Liver (tissue), 9 donors: ENCODE data around the gene UBA7. TPM values are rescaled to one million over a fixed set of nuclear protein-coding genes. Genes with fewer than 3 reads are reported as not detected.

Experiments
- DNase-seq: peaks from one replicate; pipeline ENCODE4 v3.0.0-alpha.2; 2017; ENCODE audit warnings: low spot score
- H3K27ac ChIP-seq, 2 donors: one replicate each; pipeline ENCODE4 v1.7.0; 2013; ENCODE audit warnings: inconsistent platforms in 2 of 2, low read length in 2 of 2, control low read depth in 1 of 2, low read depth in 1 of 2, mild to moderate bottlenecking in 1 of 2
- H3K27me3 ChIP-seq, 4 donors: one replicate each; pipeline versions ENCODE4 v1.6.1 to v1.7.0; 2013; ENCODE audit warnings: low read length in 3 of 4, inconsistent platforms in 1 of 4, mild to moderate bottlenecking in 1 of 4, moderate library complexity in 1 of 4; ENCODE audit not compliant: control insufficient read depth in 4 of 4, insufficient read depth in 4 of 4
- H3K36me3 ChIP-seq, 4 donors: one replicate each; pipeline versions ENCODE4 v1.6.1 to v1.7.0; 2013; ENCODE audit warnings: low read length in 3 of 4, mild to moderate bottlenecking in 3 of 4, low read depth in 1 of 4, moderate library complexity in 1 of 4; ENCODE audit not compliant: control insufficient read depth in 4 of 4, insufficient read depth in 3 of 4
- H3K4me1 ChIP-seq, 4 donors: one replicate each; pipeline versions ENCODE4 v1.6.1 to v1.7.0; 2013; ENCODE audit warnings: low read length in 3 of 4, mild to moderate bottlenecking in 3 of 4, moderate library complexity in 1 of 4; ENCODE audit not compliant: control insufficient read depth in 4 of 4, insufficient read depth in 4 of 4
- H3K4me3 ChIP-seq, 3 donors: one replicate each; pipeline versions ENCODE4 v1.6.1 to v1.7.0; 2013; ENCODE audit warnings: low read length in 3 of 3, control low read depth in 1 of 3, low read depth in 1 of 3, mild to moderate bottlenecking in 1 of 3
- H3K9ac ChIP-seq, 2 donors: one replicate each; pipeline ENCODE4 v1.7.0; 2013; ENCODE audit warnings: low read length in 2 of 2, mild to moderate bottlenecking in 2 of 2, moderate library complexity in 2 of 2, control low read depth in 1 of 2, low read depth in 1 of 2
- H3K9me3 ChIP-seq, 4 donors: one replicate each; pipeline versions ENCODE4 v1.6.1 to v1.7.0; 2013; ENCODE audit warnings: low read length in 3 of 4; ENCODE audit not compliant: control insufficient read depth in 4 of 4
- EGR1 ChIP-seq, 2 donors: IDR thresholded peaks; 2 replicates each; pipeline ENCODE4 v1.6.1; 2016 to 2018; ENCODE audit warnings: antibody characterized with exemption in 2 of 2, low read depth in 2 of 2
- FOXA1 ChIP-seq: IDR thresholded peaks from 2 replicates; pipeline ENCODE4 v1.6.1; 2016; ENCODE audit warnings: antibody characterized with exemption
- FOXA2 ChIP-seq: IDR thresholded peaks from 2 replicates; pipeline ENCODE4 v1.6.1; 2016; ENCODE audit warnings: antibody characterized with exemption
- GABPA ChIP-seq, 2 donors: IDR thresholded peaks in 1 of 2; conservative IDR thresholded peaks in 1 of 2; 2 replicates each; pipeline ENCODE4 v1.6.1; 2016; ENCODE audit warnings: antibody characterized with exemption in 2 of 2, mild to moderate bottlenecking in 1 of 2, moderate library complexity in 1 of 2
- HNF4A ChIP-seq, 2 donors: conservative IDR thresholded peaks; 2 replicates each; pipeline ENCODE4 v1.6.1; 2016; ENCODE audit warnings: antibody characterized with exemption in 2 of 2, mild to moderate bottlenecking in 2 of 2
- HNF4G ChIP-seq: IDR thresholded peaks from 2 replicates; pipeline ENCODE4 v1.6.1; 2016; ENCODE audit warnings: antibody characterized with exemption
- NR2F2 ChIP-seq: IDR thresholded peaks from 2 replicates; pipeline ENCODE4 v1.6.1; 2016; ENCODE audit warnings: antibody characterized with exemption
- RXRA ChIP-seq, 2 donors: IDR thresholded peaks; 2 replicates each; pipeline ENCODE4 v1.6.1; 2017 to 2018; ENCODE audit warnings: antibody characterized with exemption in 2 of 2, mild to moderate bottlenecking in 1 of 2
- SP1 ChIP-seq: IDR thresholded peaks from 2 replicates; pipeline ENCODE4 v1.6.1; 2018; ENCODE audit warnings: antibody characterized with exemption, mild to moderate bottlenecking
- TAF1 ChIP-seq: conservative IDR thresholded peaks from 2 replicates; pipeline ENCODE4 v1.6.1; 2016; ENCODE audit warnings: antibody characterized with exemption, mild to moderate bottlenecking
- YY1 ChIP-seq: IDR thresholded peaks from 2 replicates; pipeline ENCODE4 v1.6.1; 2016; ENCODE audit warnings: antibody characterized with exemption, mild to moderate bottlenecking
- WGBS: extraction: QIAGEN DNeasy Blood & Tissue Kit; methylation state at CpG from one replicate; pipeline ENCODE4 v1.1.7; 2013; 5-methylcytosine and 5-hydroxymethylcytosine counted together
- polyA plus RNA-seq, 2 donors: library from polyadenylated mRNA; stranded (reverse) in 1 of 2; unstranded in 1 of 2; fragments of 200-250 nt in 1 of 2; fragments of >200 nt in 1 of 2; fragmentation: Nextera tagmentation in 1 of 2; extraction: Ambion mirVana in 1 of 2; gene quantifications; one replicate each; pipeline versions ENCODE4 v1.2.1 to v1.2.3, GENCODE V29; 2013 to 2015
- total RNA-seq, 2 donors: library from RNA; depleted of rRNA; stranded (reverse); fragments of >200 nt; gene quantifications; one replicate each; pipeline ENCODE4 v1.2.3, GENCODE V29; 2014
- TF ChIP-seq, protein P1 (sequence below): IDR thresholded peaks from 2 replicates; pipeline ENCODE4 v1.6.1; 2016; ENCODE audit warnings: antibody characterized with exemption
- TF ChIP-seq, protein P2 (sequence below): fragments of 150-350 bp; IDR thresholded peaks from 2 replicates; pipeline ENCODE4 v1.5.1; 2017; ENCODE audit warnings: improper control_type of control experiment, low read depth, low read length; ENCODE audit not compliant: missing input control
- TF ChIP-seq, protein P3 (sequence below): IDR thresholded peaks from 2 replicates; pipeline ENCODE4 v1.6.1; 2016; ENCODE audit warnings: antibody characterized with exemption, mild to moderate bottlenecking
- TF ChIP-seq, protein P4 (sequence below): IDR thresholded peaks from 2 replicates; pipeline ENCODE4 v1.6.1; 2016; ENCODE audit warnings: antibody characterized with exemption
- donor health status: healthy.
- donor health status: healthy.
- donor health status: healthy.
- donor health status: healthy.
- donor health status: healthy.

The UBA7 gene
- total and polyA plus RNA-seq, 4 donors, result 14.6 to 29.5 (median 15.2) TPM

DNA sequence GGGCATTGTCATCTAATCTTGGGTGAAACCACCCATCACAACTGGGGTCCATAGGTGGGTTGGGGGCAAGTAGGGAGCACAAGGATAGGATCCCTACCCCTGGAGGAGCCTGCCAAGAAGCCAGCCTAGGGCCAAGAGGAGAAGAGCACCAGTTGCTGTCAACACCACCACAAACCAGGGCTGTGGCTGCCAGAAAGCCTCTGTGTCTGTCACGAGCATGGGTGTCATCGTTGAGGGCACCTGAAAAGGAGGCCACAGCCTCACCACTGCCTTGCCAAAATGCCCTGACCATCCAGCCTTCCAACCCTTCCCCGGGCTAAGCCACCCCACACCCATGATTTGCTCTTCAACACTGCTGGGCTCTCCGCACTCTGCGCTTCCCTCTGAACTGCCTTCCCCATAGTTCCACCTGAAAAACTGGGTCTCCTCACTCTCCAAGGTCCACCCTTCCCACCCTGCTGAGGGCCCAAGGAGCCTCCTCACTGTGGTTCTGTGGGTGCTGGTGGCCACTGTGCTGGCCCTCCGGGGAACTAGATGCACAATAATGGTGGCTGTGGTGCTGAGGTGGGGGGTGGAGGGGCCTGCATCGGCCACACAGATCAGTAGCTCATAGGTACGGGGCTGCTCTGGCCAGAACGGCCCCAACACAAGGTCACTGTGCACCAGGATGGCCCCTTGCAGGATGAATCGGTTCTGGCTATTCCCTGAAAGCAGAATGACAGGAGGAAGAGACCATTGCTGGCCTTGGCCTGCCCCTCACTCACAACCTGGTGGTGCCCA lies 21.2 kb downstream of the UBA7 start:
- H3K9me3 ChIP-seq, result no peaks in the 10 kb centered on the region
- H3K36me3 ChIP-seq, result no peaks in the 10 kb centered on the region
- TF ChIP-seq FOXA1 (no peak), TAF1 (no peak), GABPA (IDR thresholded peaks at IDR 0.05 in 1 of 2, conservative IDR thresholded peaks at IDR 0.05 in 1 of 2) (no peak), RXRA (IDR thresholded peaks at IDR 0.05) (no peak)
- TF ChIP-seq, protein P1, sequence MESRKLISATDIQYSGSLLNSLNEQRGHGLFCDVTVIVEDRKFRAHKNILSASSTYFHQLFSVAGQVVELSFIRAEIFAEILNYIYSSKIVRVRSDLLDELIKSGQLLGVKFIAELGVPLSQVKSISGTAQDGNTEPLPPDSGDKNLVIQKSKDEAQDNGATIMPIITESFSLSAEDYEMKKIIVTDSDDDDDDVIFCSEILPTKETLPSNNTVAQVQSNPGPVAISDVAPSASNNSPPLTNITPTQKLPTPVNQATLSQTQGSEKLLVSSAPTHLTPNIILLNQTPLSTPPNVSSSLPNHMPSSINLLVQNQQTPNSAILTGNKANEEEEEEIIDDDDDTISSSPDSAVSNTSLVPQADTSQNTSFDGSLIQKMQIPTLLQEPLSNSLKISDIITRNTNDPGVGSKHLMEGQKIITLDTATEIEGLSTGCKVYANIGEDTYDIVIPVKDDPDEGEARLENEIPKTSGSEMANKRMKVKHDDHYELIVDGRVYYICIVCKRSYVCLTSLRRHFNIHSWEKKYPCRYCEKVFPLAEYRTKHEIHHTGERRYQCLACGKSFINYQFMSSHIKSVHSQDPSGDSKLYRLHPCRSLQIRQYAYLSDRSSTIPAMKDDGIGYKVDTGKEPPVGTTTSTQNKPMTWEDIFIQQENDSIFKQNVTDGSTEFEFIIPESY, result no peak
- no peaks in the 10 kb centered on the region for H3K4me1 ChIP-seq
- no peaks in the 10 kb centered on the region for H3K27me3 ChIP-seq
- no peak overlapping the region for H3K4me3 ChIP-seq
- H3K27ac ChIP-seq, result no peak overlapping the region
- WGBS, result 89% methylated on average over 10 of the region's 10 CpGs
- H3K9ac ChIP-seq, result no peak overlapping the region
- no peak for DNase-seq

DNA sequence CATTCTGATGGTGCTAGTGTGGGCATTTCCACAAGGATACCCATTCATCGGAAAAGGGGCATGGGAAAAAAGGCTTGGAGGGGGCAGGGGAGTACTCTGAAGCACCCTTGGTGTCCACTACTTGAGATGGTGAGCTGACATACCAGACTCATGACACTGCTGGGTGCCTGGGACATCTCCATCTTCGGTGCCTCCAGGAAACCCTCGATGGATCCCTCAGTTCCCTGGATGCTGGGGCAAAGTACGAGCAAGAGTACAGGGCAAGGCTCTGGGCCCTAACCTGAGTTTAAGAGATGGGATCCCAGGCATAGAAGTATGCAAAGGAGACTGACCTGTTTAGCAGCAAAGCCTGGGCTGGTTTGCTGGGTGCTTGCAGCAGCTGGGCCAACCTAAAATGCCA lies 22.2 kb downstream of the UBA7 start:
- no peaks in the 10 kb centered on the region for H3K36me3 ChIP-seq
- H3K4me1 ChIP-seq, result peaks cover 0 to 7% (median 3%) of the 10 kb centered on the region in 4 donors
- no peak overlapping the region for H3K27ac ChIP-seq
- no peaks in the 10 kb centered on the region for H3K27me3 ChIP-seq
- no peaks in the 10 kb centered on the region for H3K9me3 ChIP-seq
- DNase-seq, result no peak
- H3K4me3 ChIP-seq, result no peak overlapping the region
- H3K9ac ChIP-seq, result no peak overlapping the region
- 89% methylated on average over 4 of the region's 4 CpGs for WGBS
- TF ChIP-seq NR2F2, result no peak
- TF ChIP-seq RXRA (IDR thresholded peaks at IDR 0.05), result no peak
- no peak for TF ChIP-seq YY1
- no peak for TF ChIP-seq SP1

DNA sequence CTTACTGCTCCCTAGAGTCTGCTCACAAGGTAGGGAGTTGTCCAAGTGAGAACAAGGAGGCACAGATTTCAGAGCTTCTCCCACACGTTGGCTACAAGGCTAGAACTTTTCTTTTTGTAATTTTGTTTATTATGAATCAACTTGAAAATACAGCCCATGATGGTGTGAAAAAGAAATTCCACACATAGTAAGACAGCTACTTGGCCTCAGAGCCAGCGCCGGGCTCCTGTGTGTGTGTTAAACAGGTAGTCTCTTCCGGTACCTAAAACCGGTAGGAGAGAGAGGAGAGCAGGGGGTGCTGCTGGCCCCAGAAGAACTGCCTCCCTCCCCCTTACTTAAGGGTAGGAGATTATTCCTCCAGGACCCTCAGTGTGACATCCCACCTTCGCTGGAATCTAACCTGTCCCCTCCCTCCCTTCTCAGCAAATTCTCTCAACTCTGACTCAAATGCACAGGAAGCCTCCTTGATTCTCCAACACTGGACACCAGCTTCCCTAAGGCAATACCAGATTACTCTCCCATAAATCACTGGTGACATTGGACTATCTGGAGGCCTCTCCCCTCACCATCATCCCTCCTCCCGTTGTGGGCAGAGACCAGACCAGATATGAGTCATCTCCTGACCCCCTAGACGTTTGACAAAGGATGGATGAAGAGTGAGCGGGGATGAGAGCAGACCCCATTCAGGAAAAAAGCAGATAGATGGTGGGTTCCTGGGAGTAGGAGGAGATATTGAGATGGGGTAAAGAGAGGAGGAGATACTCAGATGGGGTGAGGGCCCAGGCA lies 22.9 kb downstream of the UBA7 start:
- WGBS, result 77% methylated on average over 9 of the region's 9 CpGs
- H3K36me3 ChIP-seq, result no peaks in the 10 kb centered on the region
- no peak overlapping the region for H3K4me3 ChIP-seq
- no peaks in the 10 kb centered on the region for H3K27me3 ChIP-seq
- H3K9ac ChIP-seq, result no peak overlapping the region
- peaks cover 0 to 8% (median 3%) of the 10 kb centered on the region in 4 donors for H3K4me1 ChIP-seq
- no peaks in the 10 kb centered on the region for H3K9me3 ChIP-seq
- H3K27ac ChIP-seq, result no peak overlapping the region
- no peak for DNase-seq
- no peak for TF ChIP-seq YY1
- TF ChIP-seq, protein P2, sequence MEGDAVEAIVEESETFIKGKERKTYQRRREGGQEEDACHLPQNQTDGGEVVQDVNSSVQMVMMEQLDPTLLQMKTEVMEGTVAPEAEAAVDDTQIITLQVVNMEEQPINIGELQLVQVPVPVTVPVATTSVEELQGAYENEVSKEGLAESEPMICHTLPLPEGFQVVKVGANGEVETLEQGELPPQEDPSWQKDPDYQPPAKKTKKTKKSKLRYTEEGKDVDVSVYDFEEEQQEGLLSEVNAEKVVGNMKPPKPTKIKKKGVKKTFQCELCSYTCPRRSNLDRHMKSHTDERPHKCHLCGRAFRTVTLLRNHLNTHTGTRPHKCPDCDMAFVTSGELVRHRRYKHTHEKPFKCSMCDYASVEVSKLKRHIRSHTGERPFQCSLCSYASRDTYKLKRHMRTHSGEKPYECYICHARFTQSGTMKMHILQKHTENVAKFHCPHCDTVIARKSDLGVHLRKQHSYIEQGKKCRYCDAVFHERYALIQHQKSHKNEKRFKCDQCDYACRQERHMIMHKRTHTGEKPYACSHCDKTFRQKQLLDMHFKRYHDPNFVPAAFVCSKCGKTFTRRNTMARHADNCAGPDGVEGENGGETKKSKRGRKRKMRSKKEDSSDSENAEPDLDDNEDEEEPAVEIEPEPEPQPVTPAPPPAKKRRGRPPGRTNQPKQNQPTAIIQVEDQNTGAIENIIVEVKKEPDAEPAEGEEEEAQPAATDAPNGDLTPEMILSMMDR, result no peak
- no peak for TF ChIP-seq FOXA1
- TF ChIP-seq RXRA (IDR thresholded peaks at IDR 0.05), result no peak
- TF ChIP-seq NR2F2, result no peak
- TF ChIP-seq GABPA (IDR thresholded peaks at IDR 0.05 in 1 of 2, conservative IDR thresholded peaks at IDR 0.05 in 1 of 2), result no peak
- TF ChIP-seq TAF1, result no peak
- no peak for TF ChIP-seq EGR1 (IDR thresholded peaks at IDR 0.05; ENCODE audit: low read depth in 2 of 2)
- TF ChIP-seq, protein P3, sequence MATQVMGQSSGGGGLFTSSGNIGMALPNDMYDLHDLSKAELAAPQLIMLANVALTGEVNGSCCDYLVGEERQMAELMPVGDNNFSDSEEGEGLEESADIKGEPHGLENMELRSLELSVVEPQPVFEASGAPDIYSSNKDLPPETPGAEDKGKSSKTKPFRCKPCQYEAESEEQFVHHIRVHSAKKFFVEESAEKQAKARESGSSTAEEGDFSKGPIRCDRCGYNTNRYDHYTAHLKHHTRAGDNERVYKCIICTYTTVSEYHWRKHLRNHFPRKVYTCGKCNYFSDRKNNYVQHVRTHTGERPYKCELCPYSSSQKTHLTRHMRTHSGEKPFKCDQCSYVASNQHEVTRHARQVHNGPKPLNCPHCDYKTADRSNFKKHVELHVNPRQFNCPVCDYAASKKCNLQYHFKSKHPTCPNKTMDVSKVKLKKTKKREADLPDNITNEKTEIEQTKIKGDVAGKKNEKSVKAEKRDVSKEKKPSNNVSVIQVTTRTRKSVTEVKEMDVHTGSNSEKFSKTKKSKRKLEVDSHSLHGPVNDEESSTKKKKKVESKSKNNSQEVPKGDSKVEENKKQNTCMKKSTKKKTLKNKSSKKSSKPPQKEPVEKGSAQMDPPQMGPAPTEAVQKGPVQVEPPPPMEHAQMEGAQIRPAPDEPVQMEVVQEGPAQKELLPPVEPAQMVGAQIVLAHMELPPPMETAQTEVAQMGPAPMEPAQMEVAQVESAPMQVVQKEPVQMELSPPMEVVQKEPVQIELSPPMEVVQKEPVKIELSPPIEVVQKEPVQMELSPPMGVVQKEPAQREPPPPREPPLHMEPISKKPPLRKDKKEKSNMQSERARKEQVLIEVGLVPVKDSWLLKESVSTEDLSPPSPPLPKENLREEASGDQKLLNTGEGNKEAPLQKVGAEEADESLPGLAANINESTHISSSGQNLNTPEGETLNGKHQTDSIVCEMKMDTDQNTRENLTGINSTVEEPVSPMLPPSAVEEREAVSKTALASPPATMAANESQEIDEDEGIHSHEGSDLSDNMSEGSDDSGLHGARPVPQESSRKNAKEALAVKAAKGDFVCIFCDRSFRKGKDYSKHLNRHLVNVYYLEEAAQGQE, result no peak
- TF ChIP-seq, protein P4, sequence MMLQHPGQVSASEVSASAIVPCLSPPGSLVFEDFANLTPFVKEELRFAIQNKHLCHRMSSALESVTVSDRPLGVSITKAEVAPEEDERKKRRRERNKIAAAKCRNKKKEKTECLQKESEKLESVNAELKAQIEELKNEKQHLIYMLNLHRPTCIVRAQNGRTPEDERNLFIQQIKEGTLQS, result no peak
- no peak for TF ChIP-seq SP1
- no peak for TF ChIP-seq FOXA2
- TF ChIP-seq, protein P1, result no peak
- no peak for TF ChIP-seq HNF4G
- no peak for TF ChIP-seq HNF4A (conservative IDR thresholded peaks at IDR 0.05)
